Calu3 (cell line): ENCODE data around the gene HELQ. TPM values are rescaled to one million over a fixed set of nuclear protein-coding genes. Genes with fewer than 3 reads are reported as not detected.

ENCODE experiments used
- BruUV-seq: library from RNA; stranded (reverse); fragments of 400-500 nt; replicated peaks from 2 replicates; lab custom pipeline; 2021; lab: Mats Ljungman, UMichigan
- CTCF ChIA-PET: fragments of 300-600 bp; sonication (Branson Sonifier 250); formaldehyde crosslinking; loops from one replicate; lab custom pipeline; 2022; ENCODE audit warnings: antibody characterized with exemption; lab: Charles Lee
- DNase-seq: peaks from one replicate; pipeline ENCODE4 v3.0.0; 2022
- H3K27ac Mint-ChIP-seq: one replicate; pipeline ENCODE4 v1.8.0; 2022; ENCODE audit warnings: mixed read lengths; ENCODE audit not compliant: unreplicated experiment
- H3K27me3 Mint-ChIP-seq: one replicate; pipeline ENCODE4 v1.8.0; 2022; ENCODE audit warnings: mixed read lengths; ENCODE audit not compliant: unreplicated experiment
- H3K36me3 Mint-ChIP-seq: one replicate; pipeline ENCODE4 v1.8.0; 2022; ENCODE audit warnings: mild to moderate bottlenecking, moderate library complexity, mixed read lengths; ENCODE audit not compliant: insufficient read depth, unreplicated experiment
- H3K4me1 Mint-ChIP-seq: one replicate; pipeline ENCODE4 v1.8.0; 2022; ENCODE audit warnings: mild to moderate bottlenecking, low read depth, mixed read lengths; ENCODE audit not compliant: unreplicated experiment
- H3K4me3 Mint-ChIP-seq: one replicate; pipeline ENCODE4 v1.8.0; 2022; ENCODE audit warnings: mild to moderate bottlenecking, low read depth, moderate library complexity, mixed read lengths; ENCODE audit not compliant: unreplicated experiment
- H3K9me3 Mint-ChIP-seq: one replicate; pipeline ENCODE4 v1.8.0; 2022; ENCODE audit warnings: low read depth, mixed read lengths; ENCODE audit not compliant: unreplicated experiment
- CTCF ChIP-seq: fragments of 200-600 bp; IDR thresholded peaks from one replicate; pipeline ENCODE4 v1.8.0; 2022; ENCODE audit warnings: antibody characterized with exemption; ENCODE audit not compliant: unreplicated experiment
- intact Hi-C: fragments of 100-400 bp; cut with micrococcal nuclease; formaldehyde crosslinking; loops from one replicate; pipeline ENCODE4 v1.10.0; 2022; ENCODE audit not compliant: unreplicated experiment
- total RNA-seq: library from RNA; stranded (reverse); gene quantifications from 2 replicates; pipeline ENCODE4 v1.2.3, GENCODE V29; 2022

HELQ gene
- total RNA-seq, 1 experiment from 2014 or later = 7.8 TPM

- Mint-ChIP-seq H3K27ac (no peak overlapping the region), H3K9me3 (no peaks in the 10 kb centered on the region), H3K4me1 (no peaks in the 10 kb centered on the region), H3K4me3 (no peak overlapping the region), H3K27me3 (no peaks in the 10 kb centered on the region), H3K36me3 (no peaks in the 10 kb centered on the region)
- BruUV-seq = no TSS peak
- no peak for TF ChIP-seq CTCF
- no peak for DNase-seq
- CTCF ChIA-PET = no interaction called here
- intact Hi-C loops = no loop called here
Observed at GRCh38 chr4:83431200-83431599, 24.4 kb downstream of the HELQ start.

- DNase-seq = no peak
- Mint-ChIP-seq H3K4me1 (no peaks in the 10 kb centered on the region), H3K4me3 (no peak overlapping the region), H3K27ac (no peak overlapping the region), H3K27me3 (no peaks in the 10 kb centered on the region), H3K36me3 (no peaks in the 10 kb centered on the region), H3K9me3 (no peaks in the 10 kb centered on the region)
- CTCF ChIA-PET = interaction anchor here (0.7 kb wide), 1 partner anchor 28 kb away, joined by 3 read pairs; no protein-coding TSS in a partner anchor
- TF ChIP-seq CTCF = no peak
- intact Hi-C loops = no loop called here
- no TSS peak for BruUV-seq
Observed at GRCh38 chr4:83418211-83418610, 37.4 kb downstream of the HELQ start.

GRCh38 chr4:83417566-83417965 is 38.1 kb downstream of the HELQ start:
- H3K36me3 Mint-ChIP-seq = no peaks in the 10 kb centered on the region
- H3K9me3 Mint-ChIP-seq = no peaks in the 10 kb centered on the region
- H3K27me3 Mint-ChIP-seq = no peaks in the 10 kb centered on the region
- DNase-seq = no peak
- no peaks in the 10 kb centered on the region for H3K4me1 Mint-ChIP-seq
- intact Hi-C loops = no loop called here
- CTCF ChIA-PET = no interaction called here
- TF ChIP-seq CTCF = no peak
- H3K4me3 Mint-ChIP-seq = no peak overlapping the region
- BruUV-seq = no TSS peak
- no peak overlapping the region for H3K27ac Mint-ChIP-seq

- CTCF ChIA-PET = interaction anchor here (0.6 kb wide), 1 partner anchor 65 kb away, joined by 3 read pairs; no protein-coding TSS in a partner anchor
- Mint-ChIP-seq H3K27me3 (no peaks in the 10 kb centered on the region), H3K36me3 (no peaks in the 10 kb centered on the region), H3K9me3 (no peaks in the 10 kb centered on the region), H3K27ac (no peak overlapping the region), H3K4me3 (no peak overlapping the region), H3K4me1 (no peaks in the 10 kb centered on the region)
- TF ChIP-seq CTCF = no peak
- no peak for DNase-seq
- intact Hi-C loops = no loop called here
- no TSS peak for BruUV-seq
Observed at GRCh38 chr4:83413676-83414075, 41.9 kb downstream of the HELQ start.
